Kidney epithelial cell (primary cell): ENCODE results near the gene ANKRD17. TPM values are rescaled to one million over a fixed set of nuclear protein-coding genes. Genes with fewer than 3 reads are reported as not detected.
"Not testable (repeated sequence)": the region's sequence is repeated elsewhere in the genome, so short reads cannot be mapped to it uniquely, and the experiment has no call there.

Experiments used
- DNase-seq: peaks from one replicate; pipeline ENCODE4 v3.0.0-alpha.2; 2010; ENCODE audit warnings: low read depth
- H3K27me3 ChIP-seq: 2 replicates; pipeline ENCODE4 v1.6.0; 2011; ENCODE audit warnings: low read length; ENCODE audit not compliant: control insufficient read depth, insufficient read depth
- H3K36me3 ChIP-seq: 2 replicates; pipeline ENCODE4 v1.5.1; 2011; ENCODE audit warnings: low read length; ENCODE audit not compliant: control insufficient read depth, insufficient read depth
- H3K4me3 ChIP-seq: 2 replicates; pipeline ENCODE4 v1.5.1; 2011; ENCODE audit warnings: low read depth, mild to moderate bottlenecking, control low read depth, low read length
- total RNA-seq: library from RNA; depleted of rRNA; stranded (reverse); fragments of >200 nt; gene quantifications from 2 replicates; pipeline ENCODE4 v1.2.3, GENCODE V29; 2015
- TF ChIP-seq, protein P1 (sequence below): IDR thresholded peaks from 2 replicates; pipeline ENCODE4 v1.5.1; 2011; ENCODE audit warnings: mild to moderate bottlenecking, moderate library complexity, low read length, control low read depth, inconsistent platforms; ENCODE audit not compliant: insufficient read depth, poor library complexity, severe bottlenecking

ANKRD17 gene, protein sequence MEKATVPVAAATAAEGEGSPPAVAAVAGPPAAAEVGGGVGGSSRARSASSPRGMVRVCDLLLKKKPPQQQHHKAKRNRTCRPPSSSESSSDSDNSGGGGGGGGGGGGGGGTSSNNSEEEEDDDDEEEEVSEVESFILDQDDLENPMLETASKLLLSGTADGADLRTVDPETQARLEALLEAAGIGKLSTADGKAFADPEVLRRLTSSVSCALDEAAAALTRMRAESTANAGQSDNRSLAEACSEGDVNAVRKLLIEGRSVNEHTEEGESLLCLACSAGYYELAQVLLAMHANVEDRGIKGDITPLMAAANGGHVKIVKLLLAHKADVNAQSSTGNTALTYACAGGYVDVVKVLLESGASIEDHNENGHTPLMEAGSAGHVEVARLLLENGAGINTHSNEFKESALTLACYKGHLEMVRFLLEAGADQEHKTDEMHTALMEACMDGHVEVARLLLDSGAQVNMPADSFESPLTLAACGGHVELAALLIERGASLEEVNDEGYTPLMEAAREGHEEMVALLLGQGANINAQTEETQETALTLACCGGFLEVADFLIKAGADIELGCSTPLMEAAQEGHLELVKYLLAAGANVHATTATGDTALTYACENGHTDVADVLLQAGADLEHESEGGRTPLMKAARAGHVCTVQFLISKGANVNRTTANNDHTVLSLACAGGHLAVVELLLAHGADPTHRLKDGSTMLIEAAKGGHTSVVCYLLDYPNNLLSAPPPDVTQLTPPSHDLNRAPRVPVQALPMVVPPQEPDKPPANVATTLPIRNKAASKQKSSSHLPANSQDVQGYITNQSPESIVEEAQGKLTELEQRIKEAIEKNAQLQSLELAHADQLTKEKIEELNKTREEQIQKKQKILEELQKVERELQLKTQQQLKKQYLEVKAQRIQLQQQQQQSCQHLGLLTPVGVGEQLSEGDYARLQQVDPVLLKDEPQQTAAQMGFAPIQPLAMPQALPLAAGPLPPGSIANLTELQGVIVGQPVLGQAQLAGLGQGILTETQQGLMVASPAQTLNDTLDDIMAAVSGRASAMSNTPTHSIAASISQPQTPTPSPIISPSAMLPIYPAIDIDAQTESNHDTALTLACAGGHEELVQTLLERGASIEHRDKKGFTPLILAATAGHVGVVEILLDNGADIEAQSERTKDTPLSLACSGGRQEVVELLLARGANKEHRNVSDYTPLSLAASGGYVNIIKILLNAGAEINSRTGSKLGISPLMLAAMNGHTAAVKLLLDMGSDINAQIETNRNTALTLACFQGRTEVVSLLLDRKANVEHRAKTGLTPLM (N-terminal part only)
- total RNA-seq = 39.9 and 41.8 TPM in 2 replicates

DNA sequence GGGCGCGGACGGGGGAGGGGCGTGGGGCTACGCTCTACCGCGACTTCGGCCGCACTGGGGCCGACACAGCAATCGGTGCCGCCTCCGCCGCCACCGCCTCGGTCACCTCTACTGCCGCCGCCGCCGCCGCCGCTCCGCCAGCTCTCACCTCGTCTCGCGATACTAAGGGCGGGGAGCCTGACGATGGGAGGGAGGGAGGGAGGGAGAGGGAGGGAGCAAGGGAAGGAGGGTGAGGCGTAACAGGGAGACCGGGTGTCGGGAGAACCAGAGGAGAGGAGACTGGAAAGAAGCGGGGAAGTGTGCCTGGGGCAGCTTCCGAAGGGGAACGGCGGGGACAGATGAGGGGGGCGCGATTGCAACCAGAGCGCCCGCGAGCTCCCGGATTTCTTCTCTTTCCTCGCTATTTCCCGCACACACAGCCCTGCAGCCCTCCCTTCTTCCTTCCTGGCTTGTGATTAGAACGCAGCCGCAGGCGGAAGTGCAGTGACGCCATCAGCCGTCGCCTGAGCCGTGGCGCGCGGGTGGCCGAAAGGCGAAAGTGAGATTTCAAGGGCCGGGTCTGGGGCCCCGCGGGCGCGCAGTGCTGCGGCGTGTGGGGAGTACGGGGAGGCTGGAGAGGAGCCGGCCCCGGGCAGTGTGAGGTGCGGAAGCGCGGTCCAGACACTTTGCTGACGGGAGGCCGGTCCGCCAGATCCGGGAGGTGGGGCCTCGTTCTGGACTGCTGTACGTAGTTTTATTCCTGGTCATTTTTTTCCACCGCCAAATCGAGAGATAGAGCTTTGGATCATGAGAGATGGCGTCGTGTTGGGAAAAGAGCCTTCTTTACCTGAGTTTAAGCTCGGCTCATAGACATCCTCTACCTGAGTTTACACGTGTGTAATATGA lies at the start of gene ANKRD17:
TSS of gene ANKRD17 (minus strand) at position 113 of the 885 bp plus-strand sequence. CDS start 130 bp downstream, outside the sequence.
- Histone ChIP-seq H3K27me3 (no peaks in the 10 kb centered on the region), H3K36me3 (no peaks in the 10 kb centered on the region), H3K4me3 (peak within 1 kb of the TSS; percentile 98)
- TF ChIP-seq, protein P1, sequence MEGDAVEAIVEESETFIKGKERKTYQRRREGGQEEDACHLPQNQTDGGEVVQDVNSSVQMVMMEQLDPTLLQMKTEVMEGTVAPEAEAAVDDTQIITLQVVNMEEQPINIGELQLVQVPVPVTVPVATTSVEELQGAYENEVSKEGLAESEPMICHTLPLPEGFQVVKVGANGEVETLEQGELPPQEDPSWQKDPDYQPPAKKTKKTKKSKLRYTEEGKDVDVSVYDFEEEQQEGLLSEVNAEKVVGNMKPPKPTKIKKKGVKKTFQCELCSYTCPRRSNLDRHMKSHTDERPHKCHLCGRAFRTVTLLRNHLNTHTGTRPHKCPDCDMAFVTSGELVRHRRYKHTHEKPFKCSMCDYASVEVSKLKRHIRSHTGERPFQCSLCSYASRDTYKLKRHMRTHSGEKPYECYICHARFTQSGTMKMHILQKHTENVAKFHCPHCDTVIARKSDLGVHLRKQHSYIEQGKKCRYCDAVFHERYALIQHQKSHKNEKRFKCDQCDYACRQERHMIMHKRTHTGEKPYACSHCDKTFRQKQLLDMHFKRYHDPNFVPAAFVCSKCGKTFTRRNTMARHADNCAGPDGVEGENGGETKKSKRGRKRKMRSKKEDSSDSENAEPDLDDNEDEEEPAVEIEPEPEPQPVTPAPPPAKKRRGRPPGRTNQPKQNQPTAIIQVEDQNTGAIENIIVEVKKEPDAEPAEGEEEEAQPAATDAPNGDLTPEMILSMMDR = no peak
- peak; percentile 58 for DNase-seq

DNA sequence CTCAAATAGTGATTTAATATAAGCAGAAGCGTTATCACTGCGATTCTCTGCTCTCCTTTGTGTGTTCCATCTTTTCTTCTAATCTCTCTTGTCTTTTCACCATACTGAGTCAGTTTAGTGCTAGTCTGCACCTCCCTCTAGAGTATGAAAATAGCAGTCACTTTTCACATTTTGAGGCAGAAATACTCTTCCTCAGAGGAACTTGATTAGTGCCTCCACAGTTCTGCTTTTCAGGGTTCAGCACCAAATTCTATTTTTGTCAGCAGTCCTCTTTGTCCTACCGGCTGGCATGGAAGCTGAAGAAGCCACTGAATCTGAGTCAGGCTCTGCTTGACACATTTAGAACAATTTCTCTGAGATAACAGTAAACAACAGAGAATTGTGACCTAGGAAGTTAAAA lies 49.7 kb upstream of the ANKRD17 start:
- no peak overlapping the region for H3K4me3 ChIP-seq
- no peaks in the 10 kb centered on the region for H3K27me3 ChIP-seq
- H3K36me3 ChIP-seq = no peaks in the 10 kb centered on the region
- TF ChIP-seq, protein P1 = peak; percentile 34
- DNase-seq = no peak

DNA sequence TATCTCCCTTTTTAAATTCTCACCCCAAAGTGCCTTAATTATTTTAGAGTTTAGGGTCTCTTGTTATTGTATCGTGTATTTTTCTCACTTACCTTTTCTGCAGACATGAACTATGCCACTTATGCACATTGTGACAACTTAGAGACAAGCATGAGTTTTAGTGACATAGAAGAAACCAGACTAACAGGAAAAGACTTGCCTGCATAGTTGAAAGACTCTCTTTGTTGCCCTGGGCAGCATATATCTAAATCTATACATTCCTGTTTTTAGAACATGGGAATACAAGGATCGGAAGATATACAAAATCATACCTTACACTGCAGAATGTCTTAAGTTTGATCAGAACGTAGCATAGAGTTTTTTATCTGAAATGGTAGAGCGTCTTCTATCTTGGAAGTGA lies 45.1 kb upstream of the ANKRD17 start:
- TF ChIP-seq, protein P1 = no peak
- Histone ChIP-seq H3K27me3 (no peaks in the 10 kb centered on the region), H3K36me3 (no peaks in the 10 kb centered on the region), H3K4me3 (no peak overlapping the region)
- DNase-seq = no peak

DNA sequence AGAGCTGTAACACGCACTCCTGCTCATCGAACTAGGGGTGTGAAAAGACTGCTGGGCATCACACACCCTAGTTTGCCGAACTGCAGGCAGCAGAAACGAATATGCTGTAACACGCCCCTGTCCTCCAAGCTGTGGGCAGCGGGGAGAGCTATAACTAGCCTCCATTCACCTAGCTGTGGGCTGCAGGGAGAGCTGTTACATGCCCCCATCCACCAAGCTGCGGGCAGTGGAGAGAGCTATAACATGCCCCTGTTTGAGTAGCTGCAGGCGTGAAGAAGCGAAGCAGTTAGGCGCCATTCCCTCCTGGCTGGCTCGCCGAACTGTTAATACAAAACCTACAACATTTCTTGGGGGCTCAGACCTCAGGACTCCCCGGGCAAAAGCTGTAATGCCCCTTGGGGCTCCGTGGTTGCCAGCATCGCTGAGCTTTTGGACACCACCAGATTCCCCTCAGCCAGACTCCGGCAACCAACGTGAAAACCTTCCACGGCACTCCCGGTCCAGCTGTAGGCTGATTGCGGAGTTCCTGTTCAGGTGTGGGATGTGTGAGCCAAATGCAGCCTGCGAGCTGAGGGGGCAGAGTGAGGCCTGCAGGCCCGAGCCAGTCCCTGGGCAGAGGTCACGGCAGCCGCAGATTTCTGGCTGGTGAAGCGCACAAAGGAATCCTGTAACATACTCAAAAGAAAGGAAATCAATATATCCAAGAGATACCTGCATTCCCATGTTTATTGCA lies 41.1 kb upstream of the ANKRD17 start:
- no peaks in the 10 kb centered on the region for H3K27me3 ChIP-seq
- no peak for DNase-seq
- no peaks in the 10 kb centered on the region for H3K36me3 ChIP-seq
- no peak overlapping the region for H3K4me3 ChIP-seq
- TF ChIP-seq, protein P1 = no peak

DNA sequence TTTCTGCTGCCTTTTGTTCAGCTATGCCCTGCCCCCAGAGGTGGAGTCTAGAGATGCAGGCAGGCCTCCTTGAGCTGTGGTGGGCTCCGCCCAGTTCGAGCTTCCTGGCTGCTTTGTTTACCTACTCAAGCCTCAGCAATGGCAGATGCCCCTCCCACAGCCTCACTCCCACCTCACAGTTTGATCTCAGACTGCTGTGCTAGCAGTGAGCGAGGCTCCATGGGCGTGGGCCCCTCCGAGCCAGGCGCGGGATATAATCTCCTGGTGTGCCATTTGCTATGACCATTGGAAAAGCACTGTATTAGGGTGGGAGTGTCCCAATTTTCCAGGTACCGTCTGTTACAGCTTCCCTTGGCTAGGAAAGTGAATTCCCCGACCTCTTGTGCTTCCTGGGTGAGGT lies 34.1 kb upstream of the ANKRD17 start:
- not testable (repeated sequence) for H3K36me3 ChIP-seq, H3K4me3 ChIP-seq, H3K27me3 ChIP-seq, DNase-seq
